COLO668 (cell line): Measurements from ENCODE around the gene COL5A1.
"Not testable (repeated sequence)": the region's sequence is repeated elsewhere in the genome, so short reads cannot be mapped to it uniquely, and the experiment has no call there.

ENCODE experiments used
- DNase-seq: peaks from one replicate; lab custom pipeline; 2025; ENCODE audit not compliant: unreplicated experiment; lab: John Stamatoyannopoulos, UW

Gene COL5A1

DNA sequence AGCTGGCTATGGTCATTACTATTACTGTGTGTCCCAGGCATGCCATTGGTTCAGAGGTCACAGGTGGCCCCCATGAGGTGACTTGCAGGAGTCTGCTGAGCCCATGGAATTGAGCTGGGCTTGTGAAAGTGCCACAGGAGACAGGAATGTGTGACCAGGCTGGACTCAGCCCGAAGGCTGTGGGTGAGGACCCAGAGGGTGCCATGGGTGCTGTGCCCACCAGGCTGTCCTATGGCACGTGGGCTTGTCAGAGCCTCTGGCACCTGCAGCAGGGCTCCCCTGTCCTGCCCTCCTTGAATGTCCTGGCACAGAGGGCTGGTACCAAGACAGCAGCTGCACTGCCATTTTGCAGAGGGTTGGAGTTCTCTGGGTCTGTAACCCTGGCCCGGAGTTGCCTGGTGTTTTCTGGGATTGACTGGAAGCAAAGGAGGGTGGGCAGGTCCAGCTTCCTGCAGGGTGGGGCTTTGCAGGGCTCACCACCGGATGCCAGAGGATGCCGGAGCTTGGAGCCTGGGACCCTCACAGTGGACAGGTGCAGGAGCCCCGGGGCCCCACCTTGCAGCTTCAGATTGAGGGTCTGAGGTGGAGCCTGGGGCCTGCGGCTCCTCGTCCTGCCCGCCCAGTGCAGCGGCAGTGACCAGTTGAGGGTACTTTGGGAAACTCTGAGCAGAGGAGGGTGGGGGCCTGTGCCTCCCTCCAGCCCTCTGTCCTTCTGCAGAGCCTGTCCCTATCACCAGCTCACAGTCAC lies 14.2 kb downstream of the COL5A1 start:
- no peak for DNase-seq

DNA sequence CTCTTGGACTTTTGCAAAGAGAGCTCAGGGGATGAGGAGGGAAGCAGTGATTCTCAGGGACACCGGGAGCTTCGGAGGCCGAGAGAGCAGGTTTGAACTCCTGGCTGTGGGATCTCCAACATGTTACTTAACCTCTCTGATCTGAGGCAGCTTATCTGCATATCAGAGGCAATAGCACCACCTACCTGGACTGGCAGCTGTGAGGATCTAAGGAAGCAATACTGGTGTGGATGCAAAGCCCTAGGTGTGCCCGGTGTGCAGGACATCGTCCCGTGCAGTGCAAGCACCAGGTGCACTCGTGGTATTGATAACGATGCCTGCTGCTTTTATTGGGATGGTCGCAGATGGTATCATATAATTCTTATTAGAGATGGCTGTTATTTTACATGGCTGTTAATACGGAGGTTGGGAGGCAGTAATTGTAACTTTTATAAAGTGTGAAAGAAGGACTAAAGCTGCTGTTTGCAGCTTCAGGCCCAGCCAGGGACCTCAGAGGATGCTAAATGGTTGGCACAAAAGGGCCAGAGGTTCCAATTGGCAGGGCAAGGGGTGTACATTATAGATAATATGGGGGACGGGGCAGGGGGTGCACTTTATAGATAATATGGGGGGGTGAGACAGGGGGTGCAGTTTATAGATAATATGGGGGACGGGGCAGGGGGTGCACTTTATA lies 14.9 kb downstream of the COL5A1 start:
- DNase-seq, result peak; percentile 5

DNA sequence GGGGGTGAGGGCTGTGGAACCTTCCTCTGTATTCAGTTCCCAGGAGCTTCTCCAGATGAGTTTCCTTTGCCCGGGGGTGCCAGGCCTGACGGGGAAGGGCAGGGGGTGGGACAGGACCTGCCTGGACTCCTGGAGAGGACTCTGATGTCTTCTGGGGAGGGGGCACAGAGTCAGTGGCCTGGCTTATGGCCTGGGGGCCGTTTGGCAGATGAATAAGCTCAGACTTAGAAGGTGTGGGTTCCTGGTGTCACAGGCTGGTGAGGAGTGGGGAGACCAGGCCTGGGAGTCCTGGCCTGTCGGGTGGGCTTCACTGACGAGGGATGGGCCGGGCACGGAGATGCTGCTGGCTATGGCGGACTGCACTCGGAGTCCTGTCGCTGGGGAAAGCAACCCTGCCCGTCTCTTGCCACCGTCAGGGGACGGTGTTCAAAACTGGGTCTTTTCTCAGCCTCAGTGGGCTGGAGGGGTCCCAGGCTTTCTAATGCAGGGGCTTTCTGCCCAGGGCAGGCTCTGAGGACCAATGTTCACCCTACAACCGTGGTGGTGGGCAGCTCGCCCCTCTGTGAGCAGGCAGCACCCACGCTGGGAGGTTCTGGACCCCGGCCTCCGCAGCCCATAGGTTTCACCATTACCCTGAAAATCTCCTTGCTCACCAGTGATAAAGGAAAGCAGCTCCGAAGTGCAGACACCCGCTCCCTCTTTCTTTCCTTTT lies 16.2 kb downstream of the COL5A1 start:
- DNase-seq, result no peak

DNA sequence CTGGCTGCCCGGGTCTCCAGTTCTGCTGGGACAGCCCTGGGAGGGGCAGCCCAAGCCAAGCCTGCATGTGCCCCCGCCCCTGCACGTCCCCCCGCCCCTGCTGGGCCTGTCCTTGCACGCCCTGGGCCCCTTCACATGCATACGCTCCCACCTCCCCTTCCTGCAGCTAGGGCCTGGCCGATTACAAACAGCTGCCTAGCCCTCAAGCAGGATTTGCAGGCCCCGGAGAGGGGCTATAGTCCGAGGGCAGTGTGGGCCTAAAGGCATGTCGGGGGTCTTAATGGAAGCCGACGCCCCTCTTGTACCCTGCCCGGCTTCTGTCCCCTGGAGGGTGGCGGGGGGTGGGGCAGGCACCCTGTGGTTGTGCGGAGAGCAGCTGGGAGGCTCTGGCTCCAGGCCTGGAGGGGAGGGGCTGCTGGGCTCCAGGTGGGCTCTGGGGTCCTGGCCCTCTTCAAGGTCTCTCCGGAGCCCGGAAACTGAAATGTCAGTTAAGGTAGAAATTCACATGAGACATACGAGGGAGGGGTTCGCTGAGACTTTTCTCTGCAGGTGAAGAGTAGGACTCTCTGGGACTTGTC lies 16.9 kb downstream of the COL5A1 start:
- DNase-seq, result no peak

DNA sequence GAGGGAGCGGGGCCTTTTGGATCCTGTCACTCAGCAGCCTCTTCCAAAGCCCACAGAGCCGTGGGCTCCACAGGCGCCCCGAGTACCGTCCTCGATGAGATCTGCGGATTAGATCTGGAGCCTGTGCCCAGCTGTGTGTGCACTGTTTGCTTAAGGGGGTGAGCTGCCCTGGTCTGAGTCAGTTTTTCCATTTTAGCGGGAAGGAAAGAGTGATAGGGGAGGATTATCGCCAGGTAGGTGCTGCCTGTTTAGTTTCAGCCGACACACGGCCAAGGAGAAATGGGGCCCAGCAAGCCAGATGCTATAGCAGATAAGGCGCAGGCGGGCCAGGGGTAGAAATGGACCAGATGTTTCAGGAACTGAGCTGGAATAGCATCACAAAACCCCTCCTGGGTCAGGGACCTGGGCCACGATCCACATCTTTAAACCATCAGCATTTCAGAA lies 18.1 kb downstream of the COL5A1 start:
- no peak for DNase-seq

DNA sequence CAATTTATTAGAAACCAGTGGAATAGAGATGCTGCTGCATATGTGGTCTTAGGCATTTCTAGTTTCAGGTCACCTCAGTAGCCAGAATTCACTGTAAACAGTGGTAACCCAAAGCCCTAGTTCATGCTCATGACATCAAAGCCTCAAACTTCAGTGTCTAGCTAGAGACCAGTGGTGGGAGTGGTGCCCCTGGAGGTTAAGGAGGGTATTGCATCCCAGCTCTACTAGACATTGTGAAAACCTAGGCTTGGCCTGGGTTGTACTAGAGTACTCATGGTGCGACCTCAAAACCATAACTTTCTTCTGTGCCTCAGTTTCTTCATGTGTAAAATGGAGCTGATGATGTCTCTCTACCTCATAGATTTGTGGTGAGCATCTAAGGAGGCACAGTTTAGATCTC lies 18.8 kb downstream of the COL5A1 start:
- DNase-seq, result peak; percentile 4

DNA sequence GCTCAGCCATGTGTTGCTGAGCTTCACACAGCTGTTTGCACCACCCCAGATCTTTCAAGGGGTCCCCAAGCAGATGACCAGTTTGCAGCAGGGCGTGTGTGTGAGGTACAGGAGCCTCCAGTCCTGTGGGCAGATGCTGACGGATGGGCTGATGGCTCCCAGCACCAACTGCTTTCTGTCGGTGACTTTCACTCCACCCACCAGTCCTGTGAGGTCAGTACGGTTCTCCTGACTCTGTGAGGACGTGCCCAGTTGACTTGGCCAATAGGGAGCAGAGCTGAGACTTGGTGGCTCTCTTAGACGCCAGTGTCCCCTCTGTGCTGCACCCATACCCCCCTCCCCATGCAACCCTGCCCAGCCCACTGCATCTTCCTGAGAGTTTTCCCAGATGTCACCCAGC lies 19.7 kb downstream of the COL5A1 start:
- no peak for DNase-seq

DNA sequence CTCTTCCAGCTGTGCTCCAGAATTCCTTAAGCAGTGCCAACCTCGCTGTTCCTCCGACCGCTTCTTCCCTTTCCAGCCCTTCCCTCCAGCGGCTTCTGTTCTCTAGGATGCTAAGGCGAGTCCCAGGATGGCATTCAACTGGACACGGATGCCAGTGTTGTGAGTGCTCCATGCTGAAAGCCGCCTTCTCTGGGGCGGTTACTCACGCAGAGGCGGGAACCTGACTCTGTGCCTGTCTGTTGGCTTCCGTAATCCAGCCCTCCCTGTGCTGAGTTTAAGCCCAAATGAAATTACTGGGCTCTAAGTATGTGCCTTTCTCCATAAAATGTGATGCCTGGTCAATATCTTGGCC lies 20.2 kb downstream of the COL5A1 start:
- no peak for DNase-seq

DNA sequence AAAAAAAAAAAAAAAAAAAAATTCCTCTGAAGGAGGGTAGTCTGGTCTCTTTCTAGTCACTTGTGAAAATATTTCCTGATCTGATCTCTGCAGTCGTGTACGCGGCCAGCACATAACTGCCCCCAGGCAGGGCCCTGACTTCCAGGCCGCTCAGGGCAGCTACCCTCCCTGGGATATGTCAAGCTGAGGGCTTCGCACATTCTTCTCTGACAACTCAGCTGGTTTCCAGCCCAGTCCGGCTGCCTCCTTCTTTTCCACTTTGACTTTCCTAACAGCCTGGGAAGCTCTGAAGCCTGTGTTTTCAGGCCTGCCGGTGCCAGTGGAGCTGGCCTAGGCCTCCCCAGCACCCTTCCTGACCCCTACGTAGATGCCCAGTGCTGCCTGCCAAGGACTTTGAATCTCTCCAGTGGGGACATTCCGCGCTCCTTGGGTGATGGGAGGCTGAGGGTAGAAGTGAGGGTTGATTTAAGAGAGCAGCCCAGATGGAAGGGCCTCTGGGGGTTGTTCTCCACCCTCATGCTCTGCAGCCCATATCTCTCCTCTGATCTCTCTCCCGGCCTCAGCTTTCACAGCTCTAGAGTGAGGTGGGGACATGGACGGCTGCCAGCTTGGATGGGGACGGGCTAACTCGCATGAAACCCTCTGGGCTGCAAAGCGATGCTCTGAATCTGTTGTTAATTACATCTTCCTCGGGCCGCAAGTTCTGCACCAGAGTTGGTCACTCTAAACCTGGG lies 20.7 kb downstream of the COL5A1 start:
- DNase-seq, result no peak

DNA sequence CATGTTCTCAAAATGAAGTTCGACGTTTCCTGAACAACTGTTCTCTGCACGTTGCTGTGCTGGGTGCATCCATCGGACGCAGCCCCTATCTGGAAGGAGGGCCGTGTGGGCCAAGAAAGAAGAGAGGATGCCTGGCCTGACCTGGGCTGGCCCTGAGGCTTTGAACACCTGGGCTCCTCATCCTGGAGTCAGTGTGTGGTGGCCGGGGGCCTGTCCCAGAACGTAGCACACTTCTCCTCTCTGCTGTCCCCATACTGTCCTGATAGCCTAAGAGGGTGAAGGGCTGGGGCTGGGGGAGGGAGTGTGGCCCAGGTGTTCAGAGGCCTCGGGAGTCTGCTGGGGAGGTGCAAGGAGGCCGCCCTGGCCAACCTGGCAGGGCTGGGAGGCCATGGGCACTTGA lies 21.5 kb downstream of the COL5A1 start:
- no peak for DNase-seq

DNA sequence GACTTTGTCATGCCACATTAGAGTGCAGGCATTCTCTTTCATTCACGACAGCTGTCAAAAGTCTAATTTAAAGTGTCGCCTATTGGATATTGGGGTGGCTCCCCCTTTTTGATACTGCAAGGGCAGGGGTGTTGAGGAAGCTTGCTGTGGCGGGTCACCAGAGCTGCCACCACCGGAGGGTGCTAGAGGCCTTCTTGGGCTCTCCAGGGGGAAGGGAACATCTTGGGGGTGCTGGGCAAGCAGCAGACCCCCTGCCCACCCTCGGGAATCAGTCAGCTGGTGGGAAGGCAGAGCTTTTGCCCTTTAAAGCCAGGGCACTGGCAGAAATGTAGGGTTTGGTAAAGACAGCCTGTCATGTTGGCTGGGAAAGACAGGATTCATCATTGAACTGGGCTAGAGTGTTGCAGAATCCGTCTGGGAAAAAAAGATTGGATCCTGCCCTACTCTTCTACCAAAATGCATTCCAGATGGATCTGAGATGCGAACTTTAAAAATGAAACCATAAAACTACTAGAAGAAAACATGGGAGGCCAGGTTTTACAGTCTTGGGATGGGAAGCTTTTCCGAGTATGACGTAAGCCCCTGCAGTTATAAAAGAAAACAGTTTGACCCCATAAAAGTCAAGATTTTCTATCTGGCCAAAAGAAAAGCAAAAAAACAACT lies 22.3 kb downstream of the COL5A1 start:
- DNase-seq, result no peak

DNA sequence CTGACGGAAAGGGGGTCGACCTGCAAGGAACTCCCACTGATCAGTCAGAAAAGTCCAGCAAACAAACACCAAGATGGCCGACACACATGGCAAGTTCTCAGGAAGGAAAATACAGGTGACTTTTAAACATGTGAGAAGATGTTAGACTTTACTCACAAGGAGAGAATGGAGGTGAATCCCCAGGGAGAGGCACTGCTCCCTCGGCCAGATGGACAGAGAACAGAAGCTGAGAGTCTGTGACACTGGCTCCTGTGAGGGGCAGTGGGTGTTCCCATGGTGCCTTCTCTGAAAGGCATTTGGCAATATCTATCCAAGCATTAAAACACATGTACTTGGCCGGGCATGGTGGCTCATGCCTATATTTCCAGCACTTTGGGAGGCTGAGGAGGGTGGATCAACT lies 22.8 kb downstream of the COL5A1 start:
- no peak for DNase-seq

DNA sequence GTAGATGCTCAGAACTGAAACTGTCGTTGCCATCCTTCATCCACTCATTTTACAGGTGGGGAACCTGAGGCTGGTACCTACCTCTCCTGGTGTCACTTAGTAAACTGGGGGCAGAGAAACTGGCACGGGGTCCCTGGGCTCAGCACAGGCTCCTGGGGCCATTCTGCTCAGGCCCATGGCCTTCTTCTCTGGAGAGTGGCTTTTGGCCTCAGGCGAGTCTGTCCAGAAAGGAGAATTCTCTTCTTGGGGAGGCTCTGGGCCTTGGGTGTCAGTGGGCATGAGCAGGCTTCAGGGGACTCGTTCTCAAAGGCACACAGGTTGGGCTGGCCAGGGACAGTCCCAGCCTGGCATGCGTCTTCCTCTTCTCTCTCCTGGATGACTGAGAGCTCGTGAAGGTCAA lies 24.6 kb downstream of the COL5A1 start:
- no peak for DNase-seq

DNA sequence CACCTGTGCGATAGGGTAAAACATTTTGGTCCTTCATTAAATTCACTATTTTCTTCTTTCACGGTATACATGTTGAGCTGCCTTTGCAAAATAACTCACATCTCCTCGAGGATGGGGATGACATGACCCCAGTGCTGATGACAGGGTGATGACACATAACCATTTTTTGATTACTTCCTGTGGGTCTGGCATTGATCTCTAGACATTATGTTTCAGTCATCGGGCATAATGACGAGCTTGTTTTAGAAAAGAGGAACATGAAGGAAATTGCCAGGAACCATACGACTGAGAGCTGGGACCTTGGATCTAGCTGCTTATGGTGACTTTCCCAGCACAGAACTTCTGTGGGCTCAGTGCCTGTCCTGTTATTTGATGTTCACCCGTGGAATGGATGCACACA lies 25.2 kb downstream of the COL5A1 start:
- no peak for DNase-seq

DNA sequence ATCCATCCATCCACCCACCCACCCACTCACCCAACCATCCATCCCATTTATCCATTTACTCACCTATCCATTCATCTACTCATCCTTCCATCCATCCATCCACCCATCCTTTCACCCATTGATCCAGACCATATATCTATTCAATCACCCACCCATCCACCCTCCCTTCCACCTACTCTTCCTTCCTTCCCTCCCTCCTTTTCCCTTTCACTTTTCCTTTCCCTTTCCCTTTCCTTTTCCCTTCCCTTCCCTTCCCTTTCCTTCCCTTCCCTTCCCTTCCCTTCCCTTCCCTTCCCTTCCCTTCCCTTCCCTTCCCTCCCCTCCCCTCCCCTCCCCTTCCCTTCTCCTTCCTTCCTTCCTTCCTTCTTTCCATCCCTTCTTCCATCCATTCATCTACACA lies 27.4 kb downstream of the COL5A1 start:
- DNase-seq, result not testable (repeated sequence)

DNA sequence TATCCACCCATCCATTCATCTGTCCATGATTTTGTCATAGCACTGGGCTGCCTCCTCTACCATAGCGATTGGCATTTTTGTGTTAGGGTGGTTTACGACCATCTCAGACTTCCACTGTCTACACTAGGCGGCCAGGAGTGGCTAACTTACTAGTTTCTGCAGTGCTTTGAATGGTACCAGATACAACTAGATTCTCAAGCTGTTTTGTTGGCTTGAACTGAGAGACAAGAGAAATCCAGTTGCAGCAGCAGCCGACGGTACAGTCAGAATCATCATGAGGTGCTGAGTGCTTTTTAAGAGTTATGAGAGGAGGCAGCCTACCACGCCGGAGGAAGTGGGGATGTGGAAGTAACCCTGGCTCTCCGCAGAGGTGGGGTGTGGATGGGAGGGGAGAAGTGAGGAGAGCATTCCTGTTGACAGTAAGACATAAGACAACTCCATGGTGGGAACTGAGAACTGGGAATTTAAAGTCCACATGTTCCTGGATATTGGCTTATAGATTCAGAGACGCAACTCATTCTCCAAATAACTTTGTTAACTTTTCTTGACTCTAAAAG lies 27.9 kb downstream of the COL5A1 start:
- no peak for DNase-seq

DNA sequence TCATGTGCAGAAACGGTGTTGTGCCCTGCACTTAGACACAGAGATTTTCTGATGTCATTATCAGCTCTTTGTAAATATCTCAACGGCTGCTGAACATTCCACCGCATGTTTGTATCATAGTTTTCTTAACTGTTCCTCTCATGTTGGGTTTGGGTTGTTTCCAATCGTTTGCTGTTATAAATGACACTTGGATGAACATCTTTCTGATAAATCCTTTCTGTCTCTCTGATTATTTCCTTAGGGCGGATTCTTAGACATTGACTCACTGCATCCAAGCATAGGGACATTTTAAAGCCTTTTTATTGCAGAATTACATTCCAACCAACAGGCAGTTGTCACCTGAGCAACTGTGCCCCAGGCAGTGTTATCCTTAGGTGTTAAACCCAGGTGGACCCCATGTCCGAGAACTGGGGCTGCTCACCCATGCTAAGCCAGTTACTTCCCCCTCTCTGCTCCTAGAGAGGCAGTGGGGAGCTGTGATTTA lies 28.5 kb downstream of the COL5A1 start:
- DNase-seq, result no peak

DNA sequence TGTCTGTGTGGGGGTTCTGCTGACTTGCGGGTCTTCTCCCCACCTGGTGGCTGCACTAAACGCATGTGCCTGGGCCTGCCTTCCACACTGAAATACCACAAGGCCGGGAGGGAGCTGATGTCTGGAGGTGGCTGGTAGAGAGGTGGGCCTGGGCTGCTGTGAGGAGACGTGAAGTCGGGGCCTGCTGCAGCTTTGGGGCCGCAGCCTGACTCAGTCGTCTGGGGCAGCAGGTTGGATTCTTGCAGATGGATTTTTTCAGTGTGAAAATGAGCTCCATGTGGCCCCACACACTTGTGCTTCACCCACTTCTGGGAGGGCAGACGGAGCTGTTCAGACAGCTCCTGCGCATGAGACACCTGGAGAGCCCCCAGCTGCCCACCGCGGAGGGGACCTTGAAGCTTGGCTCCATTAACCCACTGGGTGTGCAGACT lies 29.3 kb downstream of the COL5A1 start:
- DNase-seq, result no peak

DNA sequence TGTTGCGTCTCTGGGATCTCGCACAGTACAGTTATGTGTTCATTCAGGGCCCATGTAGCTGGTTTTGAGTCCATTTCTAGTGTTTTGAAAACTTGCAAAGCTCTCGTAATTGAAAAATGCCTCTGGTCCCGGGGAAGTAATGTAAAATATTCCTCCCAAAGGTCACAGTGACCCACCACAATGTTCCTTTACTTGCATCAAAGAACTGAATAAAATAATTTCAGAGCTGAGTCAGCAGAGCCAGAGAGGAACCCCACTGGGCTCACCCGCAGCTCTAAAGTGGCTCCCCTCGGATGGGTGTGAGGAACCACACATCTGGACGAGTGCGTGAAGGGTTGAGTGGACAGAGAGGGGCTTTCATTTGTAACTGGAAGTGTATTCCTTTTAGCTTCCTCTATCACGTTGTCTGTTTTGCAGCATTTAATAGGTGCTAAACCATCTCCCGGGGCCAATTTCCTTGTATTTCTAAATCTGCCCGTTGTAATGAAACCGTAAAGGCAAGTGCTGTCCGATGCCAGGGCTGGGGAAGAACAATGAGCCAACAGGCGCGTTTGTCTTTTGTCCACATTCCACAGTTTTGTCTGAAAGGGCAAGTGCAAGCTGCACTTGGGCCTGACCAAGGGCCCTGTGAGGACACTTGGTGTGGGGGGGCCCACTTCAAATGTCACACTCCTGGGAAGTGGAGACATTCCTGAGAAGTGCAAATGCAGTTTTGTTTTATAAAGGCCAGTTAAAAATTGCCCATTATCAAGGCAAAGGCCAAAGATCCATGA lies 29.9 kb downstream of the COL5A1 start:
- DNase-seq, result no peak
